Brain microvascular endothelial cell (primary cell): ENCODE measurements around the gene TMEM91.

Experiments used
- DNase-seq: peaks from one replicate; pipeline ENCODE4 v3.0.0-alpha.2; 2020
- H3K27ac ChIP-seq: fragments of 250-450 bp; sonication (Bioruptor Pico); 2 replicates; pipeline ENCODE4 v1.5.1; 2020; ENCODE audit warnings: mild to moderate bottlenecking, moderate library complexity
- H3K27me3 ChIP-seq: fragments of 250-450 bp; sonication (Bioruptor Pico); replicated peaks from 2 replicates; pipeline ENCODE4 v1.5.1; 2020; ENCODE audit warnings: mild to moderate bottlenecking
- H3K36me3 ChIP-seq: fragments of 250-450 bp; sonication (Bioruptor Pico); replicated peaks from 2 replicates; pipeline ENCODE4 v1.5.1; 2020; ENCODE audit warnings: mild to moderate bottlenecking
- H3K4me3 ChIP-seq: 2 replicates; pipeline ENCODE4 v1.5.1; 2011; ENCODE audit warnings: low read depth, mild to moderate bottlenecking, control low read depth, low read length, moderate library complexity
- CTCF ChIP-seq: IDR thresholded peaks from 2 replicates; pipeline ENCODE4 v1.5.1; 2011; ENCODE audit warnings: low read depth, mild to moderate bottlenecking, moderate library complexity, low read length, control low read depth, inconsistent platforms; ENCODE audit errors: missing control alignments
- in situ Hi-C: cut with HindIII; loops from 2 replicates; pipeline ENCODE4 v1.10.0; 2017; ENCODE audit warnings: low sequenced_read_pairs, low pct_ligation_motif_present

TMEM91 gene

GRCh38 chr19:41363371-41363752 is 13.0 kb upstream of the TMEM91 start:
- no peaks in the 10 kb centered on the region for H3K27me3 ChIP-seq
- H3K36me3 ChIP-seq, result no peaks in the 10 kb centered on the region
- peak overlapping the region; percentile 100 for H3K27ac ChIP-seq
- no peak for TF ChIP-seq CTCF
- H3K4me3 ChIP-seq, result peak overlapping the region; percentile 79
- no peak for DNase-seq
- in situ Hi-C loops, result no loop called here

- Histone ChIP-seq H3K27me3 (no peaks in the 10 kb centered on the region), H3K36me3 (no peaks in the 10 kb centered on the region), H3K4me3 (peak within 1 kb of the TSS; percentile 79), H3K27ac (peak within 1 kb of the TSS; percentile 100)
- no peak for TF ChIP-seq CTCF
- DNase-seq, result peak; percentile 98
- in situ Hi-C loops, result no loop called here
Observed at GRCh38 chr19:41363753-41364523, 12.4 kb upstream of the TMEM91 start, which contains the start of gene B9D2. TSS of gene B9D2 (minus strand) at chr19:41364149. CDS start at chr19:41363519, 630 bp downstream.

- Histone ChIP-seq H3K36me3 (no peaks in the 10 kb centered on the region), H3K27me3 (no peaks in the 10 kb centered on the region), H3K4me3 (peak overlapping the region; percentile 79), H3K27ac (peak overlapping the region; percentile 100)
- in situ Hi-C loops, result no loop called here
- no peak for TF ChIP-seq CTCF
- no peak for DNase-seq
Observed at GRCh38 chr19:41364524-41365391, 11.6 kb upstream of the TMEM91 start.

GRCh38 chr19:41366089-41366488 is 10.2 kb upstream of the TMEM91 start:
- no peak for DNase-seq
- Histone ChIP-seq H3K36me3 (no peaks in the 10 kb centered on the region), H3K27ac (no peak overlapping the region), H3K27me3 (no peaks in the 10 kb centered on the region), H3K4me3 (no peak overlapping the region)
- in situ Hi-C loops, result no loop called here
- TF ChIP-seq CTCF, result peak; percentile 43

- peak; percentile 79 for DNase-seq
- Histone ChIP-seq H3K27ac (peak overlapping the region; percentile 50), H3K27me3 (no peaks in the 10 kb centered on the region), H3K4me3 (no peak overlapping the region), H3K36me3 (no peaks in the 10 kb centered on the region)
- in situ Hi-C loops, result no loop called here
- TF ChIP-seq CTCF, result no peak
Observed at GRCh38 chr19:41367848-41368301, 8.5 kb upstream of the TMEM91 start.
